HepG2 (cell line): ENCODE results near the gene SYVN1. TPM values are rescaled to one million over a fixed set of nuclear protein-coding genes. Genes with fewer than 3 reads are reported as not detected.

ENCODE experiments used
- AHR ChIP-seq: IDR thresholded peaks from 2 replicates; pipeline ENCODE4 v1.6.1; 2018; ENCODE audit warnings: missing genetic modification reagents, missing compliant biosample characterization
- ELK4 ChIP-seq: sonication (generic); formaldehyde crosslinking; IDR thresholded peaks from 2 replicates; pipeline ENCODE4 v1.9.0; 2021; ENCODE audit warnings: missing genetic modification reagents, borderline replicate concordance
- EZH2 ChIP-seq: conservative IDR thresholded peaks from 2 replicates; pipeline ENCODE4 v1.6.1; 2012; ENCODE audit warnings: mild to moderate bottlenecking, low read depth, low read length, moderate library complexity
- FOXA1 ChIP-seq, 2 experiments: fragments of 450-650 bp in 1 of 2; sonication (generic) in 1 of 2; formaldehyde crosslinking in 1 of 2; IDR thresholded peaks; 2 replicates each; pipeline versions ENCODE4 v1.4.0 to v1.6.1; 2016 to 2020; ENCODE audit warnings: missing genetic modification reagents in 1 of 2
- GMEB1 ChIP-seq: sonication (generic); formaldehyde crosslinking; IDR thresholded peaks from 2 replicates; pipeline ENCODE4 v1.5.1; 2020; ENCODE audit warnings: missing genetic modification reagents, mild to moderate bottlenecking, borderline replicate concordance
- HNF4G ChIP-seq, 2 experiments: sonication (generic) in 1 of 2; formaldehyde crosslinking in 1 of 2; IDR thresholded peaks; 2 replicates each; pipeline versions ENCODE4 v1.4.0 to v1.6.1; 2011 to 2020; ENCODE audit warnings: borderline replicate concordance in 2 of 2, low read depth in 2 of 2, mild to moderate bottlenecking in 2 of 2, low read length in 1 of 2, missing genetic modification reagents in 1 of 2, moderate library complexity in 1 of 2
- HNRNPLL ChIP-seq: fragments of 200-400 bp; formaldehyde crosslinking; IDR thresholded peaks from 2 replicates; pipeline ENCODE4 v1.6.1; 2017; ENCODE audit warnings: mild to moderate bottlenecking, low read depth, low read length; ENCODE audit not compliant: poor library complexity, severe bottlenecking
- IRF9 ChIP-seq: sonication (generic); formaldehyde crosslinking; IDR thresholded peaks from 2 replicates; pipeline ENCODE4 v1.8.0; 2022; ENCODE audit warnings: missing genetic modification reagents, mild to moderate bottlenecking, borderline replicate concordance
- KDM1A ChIP-seq: IDR thresholded peaks from 2 replicates; pipeline ENCODE4 v1.6.1; 2016; ENCODE audit warnings: missing compliant biosample characterization
- KDM2A ChIP-seq: sonication (generic); formaldehyde crosslinking; IDR thresholded peaks from 2 replicates; pipeline ENCODE4 v1.4.0; 2020; ENCODE audit warnings: low read depth, missing genetic modification reagents, borderline replicate concordance
- RBFOX2 ChIP-seq: fragments of 200-400 bp; formaldehyde crosslinking; IDR thresholded peaks from 2 replicates; pipeline ENCODE4 v1.6.1; 2017; ENCODE audit warnings: low read depth, mild to moderate bottlenecking, low read length
- REST ChIP-seq, 2 experiments: IDR thresholded peaks; 2 replicates each; pipeline ENCODE4 v1.6.1; 2011 to 2012; ENCODE audit warnings: low read length in 2 of 2, borderline replicate concordance in 1 of 2, low read depth in 1 of 2, mild to moderate bottlenecking in 1 of 2, moderate library complexity in 1 of 2
- XRCC5 ChIP-seq: fragments of 200-400 bp; formaldehyde crosslinking; optimal IDR thresholded peaks from 2 replicates; pipeline ENCODE3; 2017; ENCODE audit warnings: mild to moderate bottlenecking, low read length
- ZBTB33 ChIP-seq: sonication (generic); formaldehyde crosslinking; IDR thresholded peaks from 2 replicates; pipeline ENCODE4 v1.4.0; 2020; ENCODE audit warnings: missing genetic modification reagents
- ZNF101 ChIP-seq: sonication (generic); formaldehyde crosslinking; IDR thresholded peaks from 2 replicates; pipeline ENCODE4 v1.4.0; 2020; ENCODE audit warnings: mild to moderate bottlenecking, low read depth, missing genetic modification reagents, borderline replicate concordance
- ZNF569 ChIP-seq: sonication (generic); formaldehyde crosslinking; IDR thresholded peaks from 2 replicates; pipeline ENCODE4 v1.5.0; 2020; ENCODE audit warnings: mild to moderate bottlenecking, missing genetic modification reagents, moderate library complexity, borderline replicate concordance
- ZNF879 ChIP-seq: sonication (generic); formaldehyde crosslinking; IDR thresholded peaks from 2 replicates; pipeline ENCODE4 v1.8.1; 2023; ENCODE audit warnings: missing genetic modification reagents
- polyA plus RNA-seq, 8 experiments: library from polyadenylated mRNA; depleted of rRNA in 3 of 8; stranded (reverse) in 7 of 8; unstranded in 1 of 8; fragments of >200 nt; fragmentation: Illumina TruSeq in 4 of 8; extraction: Trizol in 4 of 8; gene quantifications; 2 replicates each; pipeline versions ENCODE4 v1.2.1 to v1.2.3, GENCODE V29; 2011 to 2016; ENCODE audit warnings: low read depth in 4 of 8, missing spikeins in 1 of 8, mixed read lengths in 1 of 8; ENCODE audit not compliant: insufficient read depth in 1 of 8
- total RNA-seq, 5 experiments: library from RNA; depleted of rRNA; stranded (reverse); fragments of >200 nt; fragmentation: Illumina TruSeq; extraction: Trizol; gene quantifications; 2 replicates each; pipeline ENCODE4 v1.2.3, GENCODE V29; 2016; ENCODE audit warnings: low read depth in 1 of 5

Gene SYVN1
- total and polyA plus RNA-seq, 2 of the 13 experiments (the other 11 are each of a cell fraction or from before 2014, with no cell fraction given) = 10.3 to 22.5 TPM

GRCh38 chr11:65112546-65113360 is 21.6 kb downstream of the SYVN1 start (continued):
- TF ChIP-seq GMEB1 (CRISPR knock-in tag) (no peak), EZH2 (no peak), XRCC5 (no peak), KDM2A (CRISPR knock-in tag) (peak; percentile 98), FOXA1 (IDR thresholded peaks at IDR 0.05) (no peak), FOXA1 (CRISPR knock-in tag; IDR thresholded peaks at IDR 0.05) (no peak), IRF9 (CRISPR knock-in tag) (no peak), ZNF569 (CRISPR knock-in tag) (no peak), ZNF101 (CRISPR knock-in tag) (no peak), ZNF879 (CRISPR knock-in tag) (no peak), HNF4G (IDR thresholded peaks at IDR 0.05; ENCODE audit: borderline replicate concordance, low read depth, low read length) (no peak), HNF4G (CRISPR knock-in tag; IDR thresholded peaks at IDR 0.05; ENCODE audit: borderline replicate concordance, low read depth) (no peak), REST (IDR thresholded peaks at IDR 0.05; ENCODE audit: borderline replicate concordance in 1 of 2, low read depth in 1 of 2, low read length in 2 of 2) (0 out of 4 replicates have a peak, but pooled peaks of 1 of the 2 experiments have one; percentile 24), KDM1A (CRISPR knock-in tag) (peak; percentile 37; the same call in 1 of the 2 replicates), ZBTB33 (CRISPR knock-in tag) (no peak), RBFOX2 (peak; percentile 58; the same call in 1 of the 2 replicates), HNRNPLL (peak; percentile 56), ELK4 (CRISPR knock-in tag) (no peak), AHR (CRISPR knock-in tag) (peak; percentile 51; the same call in 1 of the 2 replicates)
